ENCODE results near the gene DMRT3. TPM values are rescaled to one million over a fixed set of nuclear protein-coding genes. Genes with fewer than 3 reads are reported as not detected.

The DMRT3 gene
- total RNA-seq, 4 donors from 2014 or later, result 0.34 to 0.75 (median 0.44) TPM; not detected in 1

- TF ChIP-seq, protein P1, sequence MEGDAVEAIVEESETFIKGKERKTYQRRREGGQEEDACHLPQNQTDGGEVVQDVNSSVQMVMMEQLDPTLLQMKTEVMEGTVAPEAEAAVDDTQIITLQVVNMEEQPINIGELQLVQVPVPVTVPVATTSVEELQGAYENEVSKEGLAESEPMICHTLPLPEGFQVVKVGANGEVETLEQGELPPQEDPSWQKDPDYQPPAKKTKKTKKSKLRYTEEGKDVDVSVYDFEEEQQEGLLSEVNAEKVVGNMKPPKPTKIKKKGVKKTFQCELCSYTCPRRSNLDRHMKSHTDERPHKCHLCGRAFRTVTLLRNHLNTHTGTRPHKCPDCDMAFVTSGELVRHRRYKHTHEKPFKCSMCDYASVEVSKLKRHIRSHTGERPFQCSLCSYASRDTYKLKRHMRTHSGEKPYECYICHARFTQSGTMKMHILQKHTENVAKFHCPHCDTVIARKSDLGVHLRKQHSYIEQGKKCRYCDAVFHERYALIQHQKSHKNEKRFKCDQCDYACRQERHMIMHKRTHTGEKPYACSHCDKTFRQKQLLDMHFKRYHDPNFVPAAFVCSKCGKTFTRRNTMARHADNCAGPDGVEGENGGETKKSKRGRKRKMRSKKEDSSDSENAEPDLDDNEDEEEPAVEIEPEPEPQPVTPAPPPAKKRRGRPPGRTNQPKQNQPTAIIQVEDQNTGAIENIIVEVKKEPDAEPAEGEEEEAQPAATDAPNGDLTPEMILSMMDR (IDR thresholded peaks at IDR 0.05; ENCODE audit: low read depth), result no peak
Observed at GRCh38 chr9:970151-970996, 6.1 kb upstream of the DMRT3 start.

GRCh38 chr9:971901-972500, 4.5 kb upstream of the DMRT3 start:
- TF ChIP-seq, protein P1 (IDR thresholded peaks at IDR 0.05; ENCODE audit: low read depth), result no peak

DNA sequence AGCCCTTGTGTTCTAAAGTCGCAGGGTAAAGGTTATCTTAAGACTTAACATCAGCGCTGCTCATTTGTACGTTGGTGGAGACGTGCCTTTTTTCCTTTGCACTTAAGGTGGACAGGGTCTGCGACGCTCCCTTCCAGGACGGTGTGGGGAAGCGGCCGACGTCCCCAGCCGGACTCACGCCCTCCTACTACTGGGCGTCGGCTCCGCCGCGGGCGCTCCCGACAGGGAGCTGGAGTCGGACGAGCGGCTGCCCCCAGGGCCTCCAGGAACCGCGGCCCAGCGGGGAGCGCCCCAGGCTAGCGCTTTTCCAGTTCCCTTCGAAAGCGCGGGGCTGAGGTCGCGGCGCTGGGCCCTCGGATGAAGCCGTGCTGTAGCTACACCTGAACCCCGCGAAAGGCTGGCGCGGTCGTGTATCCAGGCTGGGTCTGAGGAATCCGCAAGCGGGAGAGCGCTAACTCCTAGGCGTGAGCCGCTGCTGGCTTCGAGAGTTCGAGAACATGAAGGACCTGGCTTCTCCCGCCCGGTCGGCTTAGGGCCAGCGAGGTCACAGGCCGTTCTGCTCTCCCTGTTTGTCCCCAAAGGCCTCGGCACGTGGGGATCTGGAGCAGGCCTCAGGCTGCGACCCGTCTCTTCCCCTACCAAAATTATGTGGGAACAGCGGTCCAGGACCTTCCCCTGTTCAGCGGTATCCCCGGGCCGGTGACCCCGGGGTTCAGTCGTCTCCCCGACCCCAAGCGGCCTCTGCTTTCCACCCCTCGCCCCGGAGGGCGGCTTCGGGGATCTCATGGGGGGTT, 3.8 kb upstream of the DMRT3 start:
- TF ChIP-seq, protein P1 (IDR thresholded peaks at IDR 0.05; ENCODE audit: low read depth), result no peak

DNA sequence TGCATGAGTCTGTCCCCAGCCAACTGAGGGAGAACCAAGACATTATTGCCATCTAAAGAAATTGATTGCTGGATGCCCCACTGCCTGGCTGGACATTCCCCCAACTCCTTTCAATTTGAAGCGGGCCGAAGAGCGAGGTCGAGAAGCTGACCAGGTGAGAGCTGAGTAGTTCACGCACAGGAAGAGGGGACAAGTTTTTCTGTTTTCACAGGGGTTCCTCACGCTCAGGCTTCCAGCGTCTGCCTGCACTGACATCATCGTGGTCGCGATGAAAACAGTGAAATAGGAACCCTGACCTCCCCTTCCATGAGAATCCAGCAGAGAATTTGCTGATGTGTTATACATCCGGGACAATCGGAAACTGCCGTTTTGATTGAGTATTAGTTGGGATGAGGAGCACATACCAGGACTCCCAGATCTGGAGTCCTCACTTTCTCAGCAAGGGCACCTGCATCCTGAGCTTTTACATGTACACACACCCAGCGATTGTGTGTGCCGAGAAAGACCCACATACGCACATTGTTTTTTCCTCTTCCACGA, 3.1 kb upstream of the DMRT3 start:
- TF ChIP-seq, protein P1 (IDR thresholded peaks at IDR 0.05; ENCODE audit: low read depth), result no peak

DNA sequence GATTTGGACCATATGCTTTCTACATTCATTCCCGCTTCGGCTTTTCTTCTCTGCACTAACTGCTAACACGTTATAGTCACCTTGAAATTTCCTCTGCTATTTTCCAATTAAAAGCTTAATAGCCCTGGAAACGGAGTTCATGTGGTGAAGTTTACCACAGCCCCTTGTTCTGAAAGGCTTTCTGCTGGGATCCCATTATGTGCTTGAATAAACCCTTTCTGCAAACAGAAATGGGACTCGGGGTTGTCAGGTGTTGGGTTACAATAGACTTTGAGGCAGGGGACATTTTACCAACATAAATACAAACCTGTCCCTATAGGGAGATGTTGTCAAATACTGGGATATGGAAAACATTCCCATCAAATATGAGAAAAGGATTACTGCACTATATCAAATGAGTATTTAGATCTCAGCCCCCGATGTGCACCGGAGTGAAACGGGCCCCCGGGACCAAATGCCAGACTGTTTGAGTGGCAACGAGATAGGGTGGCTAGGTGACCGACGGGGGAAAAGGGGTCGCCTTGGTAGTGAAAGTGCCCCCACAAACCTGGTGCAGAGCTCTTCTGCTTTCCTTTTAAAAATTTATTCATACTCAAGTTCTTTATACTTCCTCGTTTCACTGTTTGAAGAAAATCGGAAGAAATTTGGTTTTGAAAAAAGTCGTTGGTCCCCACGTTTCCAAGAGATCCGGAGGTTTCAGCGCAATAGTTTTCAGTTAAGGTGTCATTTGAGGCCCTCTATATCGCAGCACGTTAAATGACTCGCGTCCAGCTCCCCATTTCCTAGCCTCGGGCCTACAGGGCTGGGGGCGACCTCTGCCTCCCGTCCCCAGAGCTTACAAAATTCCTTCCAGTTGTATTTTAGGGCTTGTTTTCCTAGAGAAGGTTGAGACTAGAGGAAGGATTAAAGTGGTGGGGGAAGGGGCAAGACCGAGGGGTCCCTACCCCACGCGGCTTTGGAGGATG, 2.1 kb upstream of the DMRT3 start:
- TF ChIP-seq, protein P1 (IDR thresholded peaks at IDR 0.05; ENCODE audit: low read depth), result no peak

GRCh38 chr9:974996-975739, 1.3 kb upstream of the DMRT3 start:
- TF ChIP-seq, protein P1 (IDR thresholded peaks at IDR 0.05; ENCODE audit: low read depth), result no peak

All from subcutaneous adipose tissue (tissue), 4 donors.